Right atrium auricular region (tissue), 2 donors: Measurements from ENCODE around the gene HLA-DQA1. TPM values are rescaled to one million over a fixed set of nuclear protein-coding genes. Genes with fewer than 3 reads are reported as not detected.
A peak's percentile ranks its signal among the peaks of the same experiment; 100 is the strongest.

Experiments used
- DNase-seq: peaks from one replicate; pipeline ENCODE4 v3.0.0-alpha.2; 2019; ENCODE audit warnings: low spot score
- H3K27ac ChIP-seq, 2 donors: fragments of 200-600 bp; sonication (generic); 1 replicate in 1 of 2; 2 replicates in 1 of 2; pipeline ENCODE4 v1.5.1; 2016 to 2019
- H3K27me3 ChIP-seq, 2 donors: fragments of 200-600 bp; sonication (generic); one replicate each; pipeline versions ENCODE4 v1.5.1 to v1.6.0; 2017 to 2019
- H3K36me3 ChIP-seq: fragments of 200-600 bp; sonication (generic); one replicate; pipeline ENCODE4 v1.5.1; 2016
- H3K4me1 ChIP-seq, 2 donors: fragments of 200-600 bp; sonication (generic); one replicate each; pipeline versions ENCODE4 v1.5.1 to v1.6.0; 2017 to 2019
- H3K4me3 ChIP-seq, 2 donors: fragments of 200-600 bp; sonication (generic); 1 replicate in 1 of 2; 2 replicates in 1 of 2; pipeline ENCODE4 v1.5.1; 2017 to 2019; ENCODE audit warnings: mild to moderate bottlenecking in 1 of 2, moderate library complexity in 1 of 2
- H3K9me3 ChIP-seq, 2 donors: fragments of 200-600 bp; sonication (generic); one replicate each; pipeline ENCODE4 v1.5.1; 2019
- CTCF ChIP-seq, 2 donors: fragments of 200-600 bp; sonication (generic); IDR thresholded peaks; one replicate each; pipeline ENCODE4 v1.5.1; 2019; ENCODE audit warnings: antibody characterized with exemption in 2 of 2
- total RNA-seq, 2 donors: library from RNA; depleted of rRNA; stranded (reverse); fragments of >200 nt; gene quantifications; one replicate each; pipeline ENCODE4 v1.1.0, GENCODE V29; 2016

HLA-DQA1 gene
- total RNA-seq, 2 donors from 2014 or later = 0.63 to 2.9 TPM

GRCh38 chr6:32603222-32603621 is 34.0 kb upstream of the HLA-DQA1 start:
- H3K4me3 ChIP-seq = no peak overlapping the region
- no peaks in the 10 kb centered on the region for H3K4me1 ChIP-seq
- no peaks in the 10 kb centered on the region for H3K9me3 ChIP-seq
- no peak for DNase-seq
- no peaks in the 10 kb centered on the region for H3K36me3 ChIP-seq
- TF ChIP-seq CTCF (IDR thresholded peaks at IDR 0.05) = no peak
- H3K27me3 ChIP-seq = no peaks in the 10 kb centered on the region
- H3K27ac ChIP-seq = no peak overlapping the region

- DNase-seq = no peak
- Histone ChIP-seq H3K4me1 (no peaks in the 10 kb centered on the region), H3K4me3 (no peak overlapping the region), H3K27me3 (no peaks in the 10 kb centered on the region), H3K27ac (peak overlapping the region in 1 of 2 donors; percentile 51), H3K9me3 (no peaks in the 10 kb centered on the region), H3K36me3 (no peaks in the 10 kb centered on the region)
- no peak for TF ChIP-seq CTCF (IDR thresholded peaks at IDR 0.05)
Measured at GRCh38 chr6:32603888-32604287, 33.3 kb upstream of the HLA-DQA1 start.

GRCh38 chr6:32604434-32604877 is 32.8 kb upstream of the HLA-DQA1 start:
- no peak overlapping the region for H3K4me3 ChIP-seq
- H3K4me1 ChIP-seq = no peaks in the 10 kb centered on the region
- no peaks in the 10 kb centered on the region for H3K36me3 ChIP-seq
- no peaks in the 10 kb centered on the region for H3K27me3 ChIP-seq
- H3K27ac ChIP-seq = peak overlapping the region in 1 of 2 donors; percentile 51
- no peak for DNase-seq
- H3K9me3 ChIP-seq = no peaks in the 10 kb centered on the region
- TF ChIP-seq CTCF (IDR thresholded peaks at IDR 0.05) = no peak

GRCh38 chr6:32607263-32607987 is 29.8 kb upstream of the HLA-DQA1 start:
- no peak overlapping the region for H3K27ac ChIP-seq
- H3K4me3 ChIP-seq = no peak overlapping the region
- H3K36me3 ChIP-seq = no peaks in the 10 kb centered on the region
- no peak for DNase-seq
- H3K27me3 ChIP-seq = no peaks in the 10 kb centered on the region
- no peaks in the 10 kb centered on the region for H3K4me1 ChIP-seq
- no peak for TF ChIP-seq CTCF (IDR thresholded peaks at IDR 0.05)
- no peaks in the 10 kb centered on the region for H3K9me3 ChIP-seq

GRCh38 chr6:32607988-32608298 is 29.3 kb upstream of the HLA-DQA1 start:
- no peak for TF ChIP-seq CTCF (IDR thresholded peaks at IDR 0.05)
- no peak overlapping the region for H3K27ac ChIP-seq
- DNase-seq = no peak
- H3K4me1 ChIP-seq = no peaks in the 10 kb centered on the region
- H3K4me3 ChIP-seq = no peak overlapping the region
- no peaks in the 10 kb centered on the region for H3K27me3 ChIP-seq
- H3K36me3 ChIP-seq = no peaks in the 10 kb centered on the region
- H3K9me3 ChIP-seq = no peaks in the 10 kb centered on the region

GRCh38 chr6:32608362-32608761 is 28.8 kb upstream of the HLA-DQA1 start:
- no peaks in the 10 kb centered on the region for H3K9me3 ChIP-seq
- no peak for TF ChIP-seq CTCF (IDR thresholded peaks at IDR 0.05)
- no peaks in the 10 kb centered on the region for H3K36me3 ChIP-seq
- no peak overlapping the region for H3K27ac ChIP-seq
- no peaks in the 10 kb centered on the region for H3K27me3 ChIP-seq
- no peak overlapping the region for H3K4me3 ChIP-seq
- no peaks in the 10 kb centered on the region for H3K4me1 ChIP-seq
- no peak for DNase-seq
